HEK293T (cell line): ENCODE results near the gene SLA2.

Source experiments
- CTCF ChIA-PET: fragments of 350-600 bp; formaldehyde crosslinking; extraction: SDS; loops from one replicate; lab custom pipeline; 2021; ENCODE audit warnings: antibody characterized with exemption, inconsistent platforms; lab: Yijun Ruan, JAX
- POLR2A ChIA-PET: fragments of 350-600 bp; formaldehyde crosslinking; extraction: SDS; loops from one replicate; lab custom pipeline; 2020; ENCODE audit warnings: antibody characterized with exemption, inconsistent platforms; lab: Yijun Ruan, JAX
- DNase-seq: peaks from one replicate; pipeline ENCODE4 v3.0.0; 2012; ENCODE audit warnings: mixed read lengths; ENCODE audit errors: extremely low spot score
- ARNT ChIP-seq: fragments of 450-650 bp; IDR thresholded peaks from 2 replicates; pipeline ENCODE4 v1.6.1; 2017; ENCODE audit warnings: mild to moderate bottlenecking
- BHLHE40 ChIP-seq: fragments of 450-650 bp; IDR thresholded peaks from 2 replicates; pipeline ENCODE4 v1.6.1; 2016; ENCODE audit warnings: mild to moderate bottlenecking, moderate library complexity, borderline replicate concordance
- CTBP1 ChIP-seq: fragments of 450-650 bp; IDR thresholded peaks from 2 replicates; pipeline ENCODE4 v1.6.1; 2016; ENCODE audit warnings: borderline replicate concordance
- ELF4 ChIP-seq: fragments of 450-650 bp; IDR thresholded peaks from 2 replicates; pipeline ENCODE4 v1.6.1; 2017; ENCODE audit warnings: antibody characterized with exemption
- FOXA1 ChIP-seq: fragments of 450-650 bp; IDR thresholded peaks from 2 replicates; pipeline ENCODE4 v1.6.1; 2016; ENCODE audit warnings: mild to moderate bottlenecking
- FOXK2 ChIP-seq: fragments of 450-650 bp; IDR thresholded peaks from 2 replicates; pipeline ENCODE4 v1.6.1; 2016; ENCODE audit warnings: mild to moderate bottlenecking
- FOXM1 ChIP-seq: fragments of 450-650 bp; IDR thresholded peaks from 2 replicates; pipeline ENCODE4 v1.6.1; 2017; ENCODE audit warnings: mild to moderate bottlenecking, borderline replicate concordance
- HDGF ChIP-seq: fragments of 450-650 bp; IDR thresholded peaks from 2 replicates; pipeline ENCODE4 v1.6.1; 2017; ENCODE audit warnings: antibody characterized with exemption, borderline replicate concordance
- L3MBTL2 ChIP-seq: fragments of 450-650 bp; conservative IDR thresholded peaks from 2 replicates; pipeline ENCODE4 v1.6.1; 2016; ENCODE audit warnings: mild to moderate bottlenecking
- LEF1 ChIP-seq: fragments of 450-650 bp; IDR thresholded peaks from 2 replicates; pipeline ENCODE4 v1.6.1; 2017; ENCODE audit warnings: mild to moderate bottlenecking, borderline replicate concordance
- NFRKB ChIP-seq: fragments of 450-650 bp; IDR thresholded peaks from 2 replicates; pipeline ENCODE4 v1.6.1; 2016; ENCODE audit warnings: mild to moderate bottlenecking, moderate library complexity
- PKNOX1 ChIP-seq: fragments of 450-650 bp; IDR thresholded peaks from 2 replicates; pipeline ENCODE4 v1.6.1; 2016
- SP1 ChIP-seq: fragments of 450-650 bp; IDR thresholded peaks from 2 replicates; pipeline ENCODE4 v1.6.1; 2017
- SUZ12 ChIP-seq: fragments of 450-650 bp; IDR thresholded peaks from 2 replicates; pipeline ENCODE4 v1.6.1; 2016; ENCODE audit warnings: mild to moderate bottlenecking
- TARDBP ChIP-seq: fragments of 450-650 bp; IDR thresholded peaks from 2 replicates; pipeline ENCODE4 v1.6.1; 2016
- ZNF384 ChIP-seq: fragments of 450-650 bp; IDR thresholded peaks from 2 replicates; pipeline ENCODE4 v1.6.1; 2016

Gene SLA2

GRCh38 chr20:36624944-36625324 is 21.1 kb downstream of the SLA2 start:
- DNase-seq = no peak
- CTCF ChIA-PET = no interaction called here

GRCh38 chr20:36624068-36624943 is 21.7 kb downstream of the SLA2 start:
- ChIA-PET CTCF (no interaction called here), POLR2A (no interaction called here)
- TF ChIP-seq BHLHE40 (no peak), ELF4 (no peak), ARNT (no peak), L3MBTL2 (no peak), HDGF (no peak)
- DNase-seq = no peak

More at GRCh38 chr20:36624944-36625324, 21.1 kb downstream of the SLA2 start:
- POLR2A ChIA-PET = no interaction called here
- TF ChIP-seq NFRKB (no peak), FOXM1 (no peak), HDGF (no peak), ZNF384 (no peak), L3MBTL2 (no peak), ARNT (no peak), TARDBP (no peak), FOXK2 (no peak), FOXA1 (no peak), PKNOX1 (no peak), ELF4 (no peak), SUZ12 (no peak)

GRCh38 chr20:36623444-36623843 is 22.6 kb downstream of the SLA2 start:
- TF ChIP-seq SUZ12 = no peak
- CTCF ChIA-PET = interaction anchor here (0.7 kb wide), 1 partner anchor 10 kb away, joined by 4 read pairs; no protein-coding TSS in a partner anchor
- DNase-seq = no peak
- POLR2A ChIA-PET = no interaction called here

- no peak for DNase-seq
- ChIA-PET POLR2A (no interaction called here), CTCF (no interaction called here)
- no peak for TF ChIP-seq SUZ12
- no peak for TF ChIP-seq FOXA1
- no peak for TF ChIP-seq ELF4
- no peak for TF ChIP-seq BHLHE40
- TF ChIP-seq ZNF384 = no peak
- no peak for TF ChIP-seq SP1
- no peak for TF ChIP-seq PKNOX1
Observed at GRCh38 chr20:36620917-36621316, 25.1 kb downstream of the SLA2 start.

- no peak for DNase-seq
- TF ChIP-seq SP1 = no peak
- TF ChIP-seq FOXK2 = no peak
- no peak for TF ChIP-seq ZNF384
- TF ChIP-seq L3MBTL2 = no peak
- no peak for TF ChIP-seq CTBP1
- no peak for TF ChIP-seq FOXA1
- no peak for TF ChIP-seq LEF1
- TF ChIP-seq BHLHE40 = no peak
- TF ChIP-seq NFRKB = no peak
- TF ChIP-seq PKNOX1 = no peak
- no peak for TF ChIP-seq SUZ12
- no peak for TF ChIP-seq ELF4
- no peak for TF ChIP-seq TARDBP
- no peak for TF ChIP-seq ARNT
- no peak for TF ChIP-seq FOXM1
- ChIA-PET CTCF (no interaction called here), POLR2A (interaction anchor here (1.4 kb wide), 1 partner anchor 9 kb away, joined by 5 read pairs; the partner anchor contains the start of gene RAB5IF)
Observed at GRCh38 chr20:36614781-36615557, 31.0 kb downstream of the SLA2 start.

GRCh38 chr20:36613974-36614373 is 32.0 kb downstream of the SLA2 start:
- POLR2A ChIA-PET = interaction anchor here (1.4 kb wide), 1 partner anchor 8 kb away, joined by 5 read pairs; the partner anchor contains the start of gene RAB5IF
- no peak for DNase-seq
- CTCF ChIA-PET = no interaction called here
- TF ChIP-seq FOXK2 = no peak
- TF ChIP-seq FOXM1 = no peak
